D341Med (cell line): Measurements from ENCODE around the gene CMYA5.

Experiments used
- DNase-seq: peaks from one replicate; pipeline ENCODE4 v3.0.0; 2012; ENCODE audit warnings: low spot score

CMYA5 gene

DNA sequence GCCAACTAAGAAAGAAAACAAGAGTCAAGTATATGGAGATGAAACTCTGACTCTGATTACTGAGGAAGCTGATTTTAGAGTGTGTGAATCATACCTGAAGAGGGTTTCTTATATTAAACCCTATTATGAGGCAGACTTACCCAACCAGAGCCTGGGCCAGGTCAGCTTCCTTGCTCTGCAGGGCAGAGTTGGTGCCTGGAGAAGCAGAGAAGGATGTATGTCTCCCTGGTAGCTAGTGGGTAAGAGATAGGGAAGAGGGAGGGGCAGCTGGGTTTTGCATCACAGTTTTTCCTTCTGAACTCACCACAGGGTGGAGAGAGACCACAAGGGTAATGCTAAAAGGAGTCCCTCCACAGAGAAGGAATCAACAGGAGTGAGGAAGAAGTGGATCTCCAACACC, 104.1 kb downstream of the CMYA5 start:
- no peak for DNase-seq

DNA sequence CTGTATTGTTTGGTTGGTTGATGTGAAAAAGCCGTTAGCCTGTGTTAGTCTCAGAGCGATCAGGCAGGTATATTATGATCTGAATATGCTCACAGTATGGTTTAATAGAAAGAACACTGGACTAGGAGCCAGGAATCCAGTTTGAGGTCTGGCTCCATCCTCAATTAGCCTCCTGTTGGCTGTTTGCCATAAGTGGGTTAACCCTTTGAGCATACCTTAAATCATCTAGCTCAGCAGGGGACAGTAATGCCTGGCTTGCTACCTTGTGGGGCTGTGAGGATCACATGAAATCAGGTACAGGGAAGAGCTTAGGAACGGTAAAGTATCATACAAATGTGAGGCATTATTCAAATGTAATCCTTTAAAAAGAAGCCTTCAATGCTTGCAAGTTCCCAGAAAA, 104.7 kb downstream of the CMYA5 start:
- DNase-seq: no peak

DNA sequence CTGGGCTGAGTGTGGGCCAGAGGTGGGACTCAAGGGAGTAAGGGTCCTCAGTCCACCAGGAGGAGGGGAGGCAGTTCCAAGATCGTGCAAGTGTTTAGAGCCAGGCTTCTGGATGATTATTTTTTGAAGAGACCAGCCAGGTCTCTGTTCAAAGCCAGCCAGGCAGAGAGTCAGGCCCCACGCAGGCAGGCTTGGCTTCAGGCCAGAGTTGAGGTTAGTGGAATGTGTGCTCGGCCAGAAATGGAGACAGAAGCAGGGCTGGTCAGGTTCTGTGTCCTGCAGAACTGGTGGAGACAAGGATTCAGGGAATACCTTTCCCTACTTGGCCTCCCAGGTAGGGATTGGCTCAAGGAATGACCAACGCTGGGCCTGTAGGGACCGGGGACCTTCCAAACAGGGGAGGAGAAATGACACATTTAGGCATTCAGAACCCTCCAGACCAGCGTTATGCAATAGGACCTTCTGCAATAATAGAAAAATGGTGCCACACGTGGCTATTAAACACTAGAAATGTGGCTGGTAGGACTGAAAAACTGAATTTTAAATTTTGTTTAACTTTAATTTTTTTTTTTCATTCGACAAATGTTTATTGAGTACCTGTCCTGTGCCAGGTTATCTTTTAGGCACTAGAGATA, 106.2 kb downstream of the CMYA5 start:
- no peak for DNase-seq

DNA sequence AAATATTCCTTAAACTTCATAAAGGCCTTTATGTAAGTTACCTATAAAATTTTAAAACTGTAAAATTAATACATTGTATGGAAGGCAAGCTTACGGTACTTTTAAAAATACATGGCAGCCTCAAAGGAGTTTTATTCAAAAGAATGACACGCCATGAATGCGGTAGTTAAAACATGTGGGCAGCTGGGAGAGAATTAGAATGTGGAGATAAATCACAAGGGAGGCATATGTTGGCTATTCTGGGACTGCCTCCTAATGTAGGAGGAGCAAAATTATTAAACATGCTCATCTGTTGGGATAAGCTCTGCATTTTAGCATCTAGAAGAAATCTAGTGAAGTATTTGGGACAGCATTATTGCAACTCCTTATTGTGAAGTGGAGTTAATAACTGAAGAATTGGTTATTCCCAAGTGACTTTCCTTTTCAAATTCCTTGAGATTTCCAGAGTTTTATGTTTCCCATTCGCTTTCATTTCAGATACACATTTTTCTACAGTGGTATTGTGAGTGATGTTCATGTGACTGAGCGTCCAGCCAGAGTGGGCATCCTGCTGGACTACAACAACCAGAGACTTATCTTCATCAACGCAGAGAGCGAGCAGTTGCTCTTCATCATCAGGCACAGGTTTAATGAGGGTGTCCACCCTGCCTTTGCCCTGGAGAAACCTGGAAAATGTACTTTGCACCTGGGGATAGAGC, 109.4 kb downstream of the CMYA5 start:
- DNase-seq: no peak

DNA sequence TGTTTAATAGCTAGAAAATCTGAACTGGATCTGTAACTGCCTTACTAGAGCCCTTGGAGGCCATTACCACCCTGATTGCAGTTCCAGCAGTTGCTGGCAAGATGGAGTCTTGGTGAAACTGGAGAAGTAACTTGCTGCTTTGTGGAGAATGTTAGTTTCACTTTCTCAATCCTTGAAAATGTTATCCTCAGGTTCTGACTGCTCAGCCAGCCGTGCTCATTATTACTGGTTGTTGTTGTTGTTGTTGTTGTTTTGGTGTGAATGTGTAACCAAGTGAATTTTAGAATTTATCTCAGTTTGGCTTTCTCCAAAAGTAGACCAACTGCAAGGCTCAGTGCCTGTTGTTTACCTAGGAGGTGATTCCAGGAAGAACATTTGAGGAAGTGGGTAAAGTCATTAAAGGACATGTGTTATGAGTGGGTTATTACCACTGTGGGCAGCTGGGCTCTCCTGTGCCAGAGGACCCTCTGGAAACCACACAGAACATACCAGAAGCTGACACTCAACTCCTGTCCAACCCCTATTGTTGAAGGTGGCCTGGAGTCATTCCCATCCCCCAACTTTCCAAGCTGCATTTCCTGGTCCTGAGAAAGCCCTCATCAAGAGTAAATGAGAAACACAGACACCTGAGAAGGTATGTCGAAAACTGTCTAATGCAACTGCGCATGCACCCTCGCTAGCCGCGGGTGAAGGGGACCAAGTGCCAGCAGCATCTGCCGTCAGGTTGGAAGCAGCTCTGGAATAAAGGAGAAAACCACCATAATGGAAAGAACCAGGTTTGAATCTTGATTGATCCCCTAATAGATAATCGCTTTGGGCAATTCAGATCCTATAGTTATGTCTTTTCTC, 111.6 kb downstream of the CMYA5 start:
- DNase-seq: no peak

DNA sequence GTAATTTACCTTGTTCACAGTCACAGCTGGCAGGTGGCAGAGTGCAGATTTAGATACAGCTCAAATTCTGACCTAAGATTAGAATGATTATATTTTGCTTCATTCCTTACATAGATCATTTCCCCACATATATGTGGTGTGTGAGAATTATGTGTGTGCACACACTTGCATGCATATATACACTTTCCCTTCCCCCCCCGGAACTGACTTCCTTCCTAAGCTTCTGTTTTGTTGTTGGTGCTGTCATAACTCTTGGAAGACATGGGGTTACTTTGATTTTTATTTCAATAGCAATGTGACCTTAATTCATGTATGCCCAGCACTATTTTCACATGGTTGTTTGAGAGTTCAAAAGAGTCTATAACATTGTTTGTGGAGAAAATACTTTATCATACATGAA, 112.8 kb downstream of the CMYA5 start:
- no peak for DNase-seq

DNA sequence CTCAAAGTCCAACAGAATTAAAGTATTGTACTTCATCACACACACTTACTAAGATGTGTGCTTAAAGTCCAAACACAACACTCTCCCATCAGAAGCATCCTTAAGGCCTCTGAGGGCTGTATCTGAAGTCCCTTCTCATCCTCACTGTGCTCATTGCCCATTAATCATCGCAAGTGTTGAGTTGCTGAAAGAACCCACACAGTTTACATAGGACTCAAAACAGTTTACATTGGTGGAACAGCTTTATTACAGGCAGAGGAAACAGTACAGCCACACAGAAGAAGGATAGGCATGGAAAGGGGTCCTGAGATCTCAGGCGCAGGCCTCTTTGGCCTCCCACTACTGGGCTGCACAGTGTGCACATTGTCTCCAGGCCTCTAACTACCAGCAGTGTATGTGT, 113.4 kb downstream of the CMYA5 start:
- DNase-seq: no peak

DNA sequence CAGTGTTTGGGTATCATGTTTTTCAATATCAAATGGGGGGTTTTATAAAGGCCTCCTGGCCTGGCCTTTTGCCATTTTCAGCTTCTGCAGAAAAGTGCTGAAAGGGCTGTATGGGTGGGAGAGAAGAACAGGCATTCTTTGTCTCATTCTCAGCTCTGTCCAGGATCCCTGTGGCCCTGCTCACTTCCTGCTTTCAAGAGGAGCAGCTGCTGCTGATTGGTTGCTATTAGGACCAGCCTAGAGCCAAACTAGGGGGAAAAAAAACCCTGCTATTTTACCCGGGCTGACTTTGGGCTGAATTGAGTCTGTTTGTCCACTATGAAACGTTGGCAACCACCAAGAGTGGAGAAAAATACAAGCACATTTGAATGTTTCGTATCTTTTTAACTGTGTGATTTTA, 117.1 kb downstream of the CMYA5 start:
- no peak for DNase-seq

DNA sequence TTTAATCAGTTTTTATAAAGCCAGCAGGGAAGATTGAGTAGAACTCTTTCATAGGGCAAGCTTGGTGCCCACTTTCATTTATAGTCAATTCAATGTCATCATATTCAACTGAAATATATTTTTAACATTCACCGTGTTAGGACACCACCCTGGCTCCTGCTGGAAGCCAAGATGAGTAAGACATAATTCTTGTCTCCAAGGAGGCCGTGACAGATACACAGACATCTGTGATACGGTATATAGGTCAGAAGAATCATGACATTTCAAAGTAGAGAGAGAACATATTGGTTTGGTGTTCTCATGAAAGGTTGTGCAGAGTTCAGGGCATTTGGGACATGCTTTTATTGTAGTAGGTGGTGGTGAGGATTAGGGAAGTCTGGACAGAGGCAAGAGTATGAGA, 120.1 kb downstream of the CMYA5 start:
- DNase-seq: no peak

DNA sequence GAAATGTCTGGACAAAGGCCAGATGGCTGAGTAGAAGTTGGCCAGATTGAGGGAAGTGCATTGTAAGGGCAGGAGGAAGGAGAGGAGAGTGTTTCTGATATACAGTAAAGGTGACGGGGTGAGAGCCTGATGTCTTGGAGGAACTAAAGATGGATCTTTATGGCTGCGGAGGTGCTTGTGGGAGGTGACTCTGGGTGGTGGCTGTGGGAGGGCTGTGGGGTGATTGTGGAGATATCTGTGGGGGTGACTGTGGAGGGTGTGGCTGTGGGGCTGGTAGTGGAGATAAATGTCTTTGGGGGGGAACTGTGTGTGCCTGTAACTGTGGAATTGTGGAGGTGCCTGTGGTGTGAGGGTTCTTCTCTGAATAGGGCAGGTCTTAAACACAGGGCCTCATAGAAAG, 121.4 kb downstream of the CMYA5 start:
- no peak for DNase-seq

DNA sequence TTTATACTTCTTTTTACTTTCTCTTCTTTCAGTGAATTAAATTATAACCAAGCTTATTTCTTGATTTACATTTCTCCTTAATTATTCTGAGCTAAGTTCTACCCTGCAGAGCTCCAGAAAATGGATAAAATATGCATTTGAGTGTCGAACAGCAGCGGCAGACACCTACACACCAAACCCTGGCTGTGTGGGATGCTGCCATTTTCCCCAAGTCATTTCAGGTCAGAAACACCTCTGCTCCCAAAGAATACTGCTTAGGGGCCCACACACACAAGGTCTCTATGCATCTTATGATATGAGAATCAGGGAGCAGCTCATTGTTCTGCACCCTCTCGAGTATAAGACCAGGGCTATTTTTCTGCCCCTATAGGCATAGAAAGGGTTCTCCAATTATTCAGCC, 122.3 kb downstream of the CMYA5 start:
- no peak for DNase-seq

DNA sequence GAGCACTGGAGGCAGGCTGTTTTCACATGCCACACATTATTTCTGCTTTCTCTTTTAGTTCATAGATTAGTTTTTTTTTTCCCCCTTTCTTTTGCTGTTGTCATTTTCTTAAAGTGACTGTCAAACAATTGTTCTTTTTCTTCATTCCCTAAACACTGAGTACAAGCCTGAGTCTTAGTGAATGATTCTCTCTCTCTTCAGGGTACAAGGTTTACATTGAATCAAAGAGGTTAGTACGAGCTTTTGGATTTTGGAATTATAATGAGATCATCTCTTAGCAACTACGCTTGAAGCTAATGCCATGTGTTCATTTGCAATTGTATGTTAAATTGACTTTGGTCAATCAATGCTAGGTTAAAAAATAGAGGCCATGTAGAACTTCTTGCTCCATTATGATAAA, 125.1 kb downstream of the CMYA5 start:
- DNase-seq: no peak

DNA sequence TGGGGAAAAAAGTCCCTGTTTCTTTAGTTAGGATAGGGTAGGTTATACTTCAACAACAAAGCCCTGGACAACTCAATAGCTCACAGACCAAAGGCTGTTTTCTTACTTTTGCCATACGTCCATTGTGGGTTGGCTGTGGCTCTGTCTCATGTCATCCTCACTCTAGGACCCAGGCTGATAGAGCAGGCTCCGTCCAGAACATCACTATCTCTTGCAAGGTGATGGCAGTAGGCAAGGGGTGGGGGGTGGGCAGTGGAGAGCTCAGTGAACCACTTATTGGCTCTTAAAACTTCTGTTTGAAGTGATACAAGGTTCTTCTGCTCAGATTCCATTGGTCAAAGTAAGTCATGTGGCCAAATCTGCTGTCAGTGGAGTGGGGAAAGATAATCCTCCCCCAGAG, 126.4 kb downstream of the CMYA5 start:
- no peak for DNase-seq

DNA sequence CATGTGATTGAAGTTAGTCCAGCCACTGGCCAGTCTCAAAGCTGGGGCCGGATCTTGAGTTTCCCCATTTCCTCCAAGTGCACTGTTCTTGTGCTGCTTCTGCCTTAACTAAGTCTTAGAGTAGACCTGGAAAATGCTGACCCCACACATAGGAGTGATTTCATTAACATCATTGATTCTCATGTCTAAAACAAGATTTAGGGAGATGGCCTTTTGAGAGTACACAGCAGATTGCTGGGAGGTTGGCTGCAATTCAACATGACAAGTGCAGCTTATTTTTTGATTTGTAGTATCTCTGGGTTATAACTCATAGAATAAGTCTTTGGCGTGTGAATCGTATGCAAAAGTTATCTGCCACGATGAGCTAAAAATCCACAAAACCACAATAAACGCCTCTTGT, 131.0 kb downstream of the CMYA5 start:
- no peak for DNase-seq

DNA sequence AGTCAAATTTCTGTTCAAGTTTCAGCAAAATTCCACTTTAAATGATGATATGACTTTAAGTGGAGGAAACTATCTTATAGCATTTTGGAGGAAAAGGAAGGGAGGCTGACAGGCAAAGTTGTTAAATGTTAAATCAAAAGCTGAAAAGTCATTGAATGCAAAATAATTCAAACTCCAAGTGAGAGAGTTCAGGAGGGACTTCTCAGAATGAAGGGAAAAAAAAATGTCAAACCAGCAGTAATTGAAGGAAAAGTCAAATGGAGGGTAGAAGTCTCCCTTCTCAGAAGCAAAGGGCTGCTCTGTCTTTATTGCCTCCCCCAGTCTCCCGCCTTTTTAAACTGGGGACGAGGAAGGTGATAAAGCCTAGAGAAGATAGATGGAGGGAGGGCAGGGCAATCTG, 134.8 kb downstream of the CMYA5 start:
- no peak for DNase-seq

DNA sequence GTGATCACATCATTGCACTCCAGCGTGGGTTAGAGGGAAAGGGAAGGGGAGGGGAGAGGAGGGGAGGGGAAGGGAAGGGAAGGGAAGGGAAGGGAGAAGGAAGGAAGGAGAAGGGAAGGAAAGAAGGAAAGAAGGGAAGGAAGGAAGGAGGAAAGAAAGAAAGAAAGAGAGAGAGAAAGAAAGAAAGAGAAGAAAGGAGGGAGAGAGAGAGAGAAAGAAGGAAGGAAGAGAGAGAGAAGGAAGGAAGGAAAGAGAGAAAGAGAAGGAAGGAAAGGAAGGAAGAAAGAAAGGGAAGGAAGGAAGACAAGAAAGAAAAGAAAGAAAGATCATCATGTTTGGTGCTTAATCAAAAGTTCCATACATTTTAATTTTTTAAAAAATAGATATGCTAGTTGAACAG, 136.2 kb downstream of the CMYA5 start:
- no peak for DNase-seq

DNA sequence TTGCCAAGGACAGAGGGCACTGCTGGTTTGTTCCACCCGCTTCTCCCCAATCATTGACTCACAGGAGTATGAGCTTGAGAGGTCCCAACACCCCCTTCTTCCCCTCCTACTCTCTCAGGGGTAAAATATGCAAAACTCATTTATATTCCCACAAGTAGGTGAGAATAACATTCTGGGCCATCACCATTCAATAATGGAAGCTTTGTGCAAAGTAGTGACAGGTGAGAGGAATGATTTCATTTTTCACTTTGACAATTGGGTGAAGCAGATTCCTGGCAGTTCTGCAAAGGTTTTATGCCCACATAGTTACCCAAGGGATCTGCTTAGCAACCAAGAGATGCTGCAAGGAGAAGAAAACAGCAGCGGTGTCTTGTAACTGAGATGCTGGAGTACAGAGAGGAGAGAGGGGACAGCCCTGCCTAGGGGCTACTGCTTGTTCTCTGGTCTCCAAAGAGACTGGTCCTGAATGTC, 137.6 kb downstream of the CMYA5 start:
- no peak for DNase-seq

DNA sequence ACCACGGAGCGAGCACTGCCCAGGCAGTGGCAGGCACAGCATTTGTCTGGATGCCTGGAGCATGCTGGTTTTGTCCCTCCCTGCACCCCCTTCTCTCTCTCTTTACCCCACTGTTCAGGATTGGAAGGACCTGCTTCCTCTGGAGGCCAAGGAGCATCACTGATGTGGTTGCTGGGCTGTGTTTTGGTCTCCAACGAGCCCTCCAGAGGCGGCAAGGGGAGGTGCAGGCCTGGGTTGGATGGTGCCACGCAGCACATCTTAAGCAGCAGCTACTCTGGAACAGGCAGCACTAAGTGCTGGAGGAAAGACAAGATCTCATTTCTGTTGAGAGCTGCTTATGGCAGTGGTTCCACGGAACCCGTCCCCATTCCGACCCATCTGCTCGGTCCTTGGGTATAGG, 139.6 kb downstream of the CMYA5 start:
- DNase-seq: peak; percentile 53

DNA sequence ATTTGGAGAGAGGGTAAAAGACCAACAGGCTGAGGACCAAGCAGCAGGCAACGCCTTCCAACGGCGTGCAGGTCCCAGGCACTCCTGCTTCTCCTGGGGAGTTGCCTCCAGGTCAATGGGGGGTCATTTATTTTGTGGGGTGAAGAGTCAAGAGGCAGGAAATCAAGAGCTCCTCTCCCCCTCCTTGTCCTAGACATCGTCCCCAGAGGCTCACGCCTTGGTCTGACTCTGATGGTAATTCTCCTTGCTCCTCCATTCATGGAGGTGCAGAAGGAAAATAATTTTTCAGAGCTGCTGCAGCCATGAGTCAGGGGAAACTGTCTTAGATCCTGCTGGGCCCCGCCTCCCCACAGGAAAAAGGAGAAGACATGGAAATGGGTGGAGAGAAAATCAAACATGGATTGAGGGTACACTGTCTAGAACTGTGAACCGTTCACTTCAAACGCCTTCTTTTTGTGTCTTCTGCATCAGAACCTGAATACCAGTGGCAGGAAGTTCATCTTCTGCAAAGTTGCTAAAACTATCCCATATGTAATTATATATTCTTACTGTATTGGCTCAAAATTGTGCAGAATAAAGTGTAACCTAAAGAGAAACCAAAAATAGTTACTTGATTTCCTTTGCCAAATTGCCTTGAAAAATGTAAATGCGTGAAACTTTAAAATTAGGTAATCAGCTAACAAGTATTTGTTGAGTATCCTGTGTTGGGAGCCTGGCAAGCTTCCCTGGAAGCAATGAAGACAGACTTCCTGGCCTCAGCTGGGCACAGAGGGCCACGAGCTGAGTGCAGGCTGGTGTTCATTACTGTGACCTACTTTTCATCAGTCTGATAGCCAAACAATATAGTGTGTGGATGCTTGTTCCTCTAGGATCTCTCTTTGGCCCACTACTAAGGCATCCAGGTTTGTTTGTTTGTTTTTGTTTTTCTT, 142.0 kb downstream of the CMYA5 start:
- no peak for DNase-seq

DNA sequence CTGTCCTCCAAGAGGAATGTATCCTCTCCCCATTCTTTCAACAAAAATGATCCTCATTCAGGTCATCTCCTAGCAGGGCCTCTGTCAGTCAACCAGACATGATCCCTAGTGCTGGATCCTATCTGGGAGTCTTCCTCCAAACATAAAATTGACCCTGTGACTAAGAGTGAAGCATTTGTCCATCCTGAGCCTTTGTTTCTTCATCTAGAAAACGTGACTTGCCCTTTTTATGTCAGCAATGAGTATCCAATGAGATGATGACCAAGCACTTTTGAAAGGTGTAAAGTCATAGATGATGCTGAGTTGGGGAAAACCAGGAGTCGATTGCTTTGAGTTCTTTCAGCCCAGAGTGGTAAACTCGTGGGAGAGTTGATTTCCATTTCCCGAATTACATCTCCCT, 143.3 kb downstream of the CMYA5 start:
- no peak for DNase-seq

DNA sequence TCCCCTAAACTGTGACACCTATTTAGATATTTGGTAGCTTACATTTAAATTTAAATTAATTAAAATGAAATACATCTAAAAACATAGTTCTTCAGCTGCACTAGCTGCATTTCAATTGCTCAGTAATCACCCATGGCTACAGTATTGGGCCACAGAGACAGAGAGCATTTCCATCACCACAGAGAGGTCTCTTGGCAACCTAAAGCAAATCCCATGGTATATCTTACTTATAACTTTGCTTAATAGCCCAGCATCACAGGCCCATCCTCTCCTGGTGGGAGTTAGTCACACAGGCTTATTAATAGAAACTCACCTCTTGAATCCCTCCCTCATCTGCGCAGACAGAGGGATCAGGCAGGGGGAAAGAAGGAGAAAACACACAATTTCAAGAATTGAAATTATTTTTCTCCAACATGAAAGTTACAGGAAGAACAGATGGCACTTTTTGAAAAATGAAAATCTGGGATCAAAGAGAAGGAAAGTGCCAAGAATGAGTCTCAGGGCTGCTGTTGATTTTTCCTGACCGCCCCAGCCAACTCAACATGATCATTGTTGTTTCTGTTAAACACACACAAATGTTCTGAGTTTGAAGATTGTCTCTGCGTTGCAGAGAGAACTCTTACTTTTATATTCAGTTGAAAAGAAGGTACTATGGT, 144.6 kb downstream of the CMYA5 start:
- no peak for DNase-seq
